ENCODE measurements around the gene RABEP2. TPM values are rescaled to one million over a fixed set of nuclear protein-coding genes. Genes with fewer than 3 reads are reported as not detected.
A peak's percentile ranks its signal among the peaks of the same experiment; 100 is the strongest.

Gene RABEP2
- total and polyA plus RNA-seq, 2 experiments from 2014 or later = 11.8 to 27.2 TPM

GRCh38 chr16:28878083-28878926, 46.7 kb downstream of the RABEP2 start, which contains the start of gene ATP2A1:
Gene ATP2A1 (plus strand): TSS chr16:28878488. CDS start chr16:28878672, 184 bp downstream.
- Mint-ChIP-seq H3K27me3 (ENCODE audit: insufficient read depth, low read depth, poor library complexity) (peaks cover 27% of the 10 kb centered on the region), H3K4me3 (peak within 1 kb of the TSS; percentile 92), H3K9me3 (no peaks in the 10 kb centered on the region; the same call in 2 of the 3 replicates), H3K36me3 (ENCODE audit: low read depth) (peaks cover 17% of the 10 kb centered on the region), H3K4me1 (peaks cover 51% of the 10 kb centered on the region), H3K27ac (peak within 1 kb of the TSS; percentile 93)
- Histone ChIP-seq H3K9me2 (ENCODE audit: insufficient read depth) (no peaks in the 10 kb centered on the region), H4K20me1 (replicated peaks; ENCODE audit: insufficient read depth) (no peaks in the 10 kb centered on the region; the same call in 1 of the 2 replicates), H2AFZ (peak within 1 kb of the TSS; percentile 84; the same call in 1 of the 2 replicates), H3K79me2 (replicated peaks; ENCODE audit: insufficient read depth) (no peaks in the 10 kb centered on the region), H3K4me3 (peak within 1 kb of the TSS; percentile 91), H3K27ac (ENCODE audit: low read depth) (0 out of 2 replicates have a peak within 1 kb of the TSS, but pooled peaks have one; percentile 63), H3K4me1 (ENCODE audit: insufficient read depth) (peaks cover 29% of the 10 kb centered on the region), H3K27me3 (ENCODE audit: insufficient read depth) (peaks cover 22% of the 10 kb centered on the region; the same call in 1 of the 2 replicates), H3K36me3 (ENCODE audit: insufficient read depth) (no peaks in the 10 kb centered on the region), H3F3A (replicated peaks; ENCODE audit: low read depth) (peaks cover 12% of the 10 kb centered on the region), H3K4me2 (peak within 1 kb of the TSS; percentile 99)
- ATAC-seq = no peak
- DNase-seq (ENCODE audit: low spot score) = no peak
- no peak for TF ChIP-seq CREB1 (CRISPR knock-in tag; IDR thresholded peaks at IDR 0.05; ENCODE audit: low read depth)
- TF ChIP-seq JUNB (IDR thresholded peaks at IDR 0.05; ENCODE audit: unreplicated experiment) = no peak
- TF ChIP-seq ZNF114 (CRISPR knock-in tag; IDR thresholded peaks at IDR 0.05) = no peak
- no peak for TF ChIP-seq ETS1 (IDR thresholded peaks at IDR 0.05)
- TF ChIP-seq CTCF (conservative IDR thresholded peaks at IDR 0.05; ENCODE audit: low read depth in 2 of 2) = no peak
- TF ChIP-seq EZH2phosphoT487 (IDR thresholded peaks at IDR 0.05; ENCODE audit: unreplicated experiment) = no peak
- no peak for TF ChIP-seq STAT1 (IDR thresholded peaks at IDR 0.05; ENCODE audit: unreplicated experiment)
- no peak for TF ChIP-seq REST (IDR thresholded peaks at IDR 0.05; ENCODE audit: unreplicated experiment)
- no peak for TF ChIP-seq ZNF331 (CRISPR knock-in tag; IDR thresholded peaks at IDR 0.05; ENCODE audit: low read depth)
- TF ChIP-seq NANOG (IDR thresholded peaks at IDR 0.05; ENCODE audit: borderline replicate concordance) = no peak
- no peak for TF ChIP-seq ZNF462 (CRISPR knock-in tag; IDR thresholded peaks at IDR 0.05)
- TF ChIP-seq EZH2 (IDR thresholded peaks at IDR 0.05; ENCODE audit: low read depth, unreplicated experiment) = no peak
- no peak for TF ChIP-seq POLR2AphosphoS5 (IDR thresholded peaks at IDR 0.05; ENCODE audit: low read depth)
